Nephron progenitor cell (in vitro differentiated cells): ENCODE results near the gene SLC35F3.

Experiments
- DNase-seq: peaks from one replicate; pipeline ENCODE4 v3.0.0; 2021
- H3K27ac Mint-ChIP-seq: 2 replicates; pipeline ENCODE4 v1.8.0; 2021; ENCODE audit warnings: mild to moderate bottlenecking, moderate library complexity, mixed read lengths
- H3K27me3 Mint-ChIP-seq: 2 replicates; pipeline ENCODE4 v1.8.0; 2021; ENCODE audit warnings: mild to moderate bottlenecking, low read depth, mixed read lengths; ENCODE audit not compliant: poor library complexity
- H3K36me3 Mint-ChIP-seq: 2 replicates; pipeline ENCODE4 v1.8.0; 2021; ENCODE audit warnings: low read depth, mixed read lengths
- H3K4me1 Mint-ChIP-seq: 2 replicates; pipeline ENCODE4 v1.8.0; 2021; ENCODE audit warnings: mixed read lengths
- H3K4me3 Mint-ChIP-seq: 2 replicates; pipeline ENCODE4 v1.8.0; 2021; ENCODE audit warnings: mild to moderate bottlenecking, moderate library complexity, mixed read lengths
- H3K9me3 Mint-ChIP-seq: 2 replicates; pipeline ENCODE4 v1.8.0; 2021; ENCODE audit warnings: mild to moderate bottlenecking, moderate library complexity, mixed read lengths
- TF ChIP-seq, protein P1 (sequence below): fragments of 200-600 bp; sonication (generic); IDR thresholded peaks from 2 replicates; pipeline ENCODE4 v1.5.0; 2021; ENCODE audit warnings: antibody characterized with exemption

SLC35F3 gene

DNA sequence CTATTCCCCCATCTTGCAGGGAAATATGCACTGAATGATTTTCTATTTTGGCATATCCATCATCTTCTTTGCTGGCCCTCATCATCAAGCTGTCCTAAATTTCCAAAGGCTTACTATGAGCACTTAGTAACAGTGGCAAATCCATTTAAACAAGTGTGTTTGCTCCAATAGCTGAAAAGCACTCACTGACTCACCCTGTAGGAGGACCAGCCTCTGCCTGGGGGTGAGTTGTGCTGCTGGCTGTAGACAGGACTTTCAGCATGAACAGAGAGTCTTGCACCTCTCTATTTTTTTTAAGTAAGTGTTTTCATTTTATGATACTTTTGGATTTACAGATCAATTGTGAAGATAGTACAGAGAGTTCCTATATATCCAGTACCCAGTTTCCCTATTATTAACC is 97.3 kb downstream of the SLC35F3 start:
- no peaks in the 10 kb centered on the region for H3K36me3 Mint-ChIP-seq
- DNase-seq = no peak
- H3K27me3 Mint-ChIP-seq = peaks cover under 1% of the 10 kb centered on the region
- no peak overlapping the region for H3K27ac Mint-ChIP-seq
- H3K9me3 Mint-ChIP-seq = no peaks in the 10 kb centered on the region
- TF ChIP-seq, protein P1, sequence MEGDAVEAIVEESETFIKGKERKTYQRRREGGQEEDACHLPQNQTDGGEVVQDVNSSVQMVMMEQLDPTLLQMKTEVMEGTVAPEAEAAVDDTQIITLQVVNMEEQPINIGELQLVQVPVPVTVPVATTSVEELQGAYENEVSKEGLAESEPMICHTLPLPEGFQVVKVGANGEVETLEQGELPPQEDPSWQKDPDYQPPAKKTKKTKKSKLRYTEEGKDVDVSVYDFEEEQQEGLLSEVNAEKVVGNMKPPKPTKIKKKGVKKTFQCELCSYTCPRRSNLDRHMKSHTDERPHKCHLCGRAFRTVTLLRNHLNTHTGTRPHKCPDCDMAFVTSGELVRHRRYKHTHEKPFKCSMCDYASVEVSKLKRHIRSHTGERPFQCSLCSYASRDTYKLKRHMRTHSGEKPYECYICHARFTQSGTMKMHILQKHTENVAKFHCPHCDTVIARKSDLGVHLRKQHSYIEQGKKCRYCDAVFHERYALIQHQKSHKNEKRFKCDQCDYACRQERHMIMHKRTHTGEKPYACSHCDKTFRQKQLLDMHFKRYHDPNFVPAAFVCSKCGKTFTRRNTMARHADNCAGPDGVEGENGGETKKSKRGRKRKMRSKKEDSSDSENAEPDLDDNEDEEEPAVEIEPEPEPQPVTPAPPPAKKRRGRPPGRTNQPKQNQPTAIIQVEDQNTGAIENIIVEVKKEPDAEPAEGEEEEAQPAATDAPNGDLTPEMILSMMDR = no peak
- H3K4me1 Mint-ChIP-seq = no peaks in the 10 kb centered on the region
- no peak overlapping the region for H3K4me3 Mint-ChIP-seq

DNA sequence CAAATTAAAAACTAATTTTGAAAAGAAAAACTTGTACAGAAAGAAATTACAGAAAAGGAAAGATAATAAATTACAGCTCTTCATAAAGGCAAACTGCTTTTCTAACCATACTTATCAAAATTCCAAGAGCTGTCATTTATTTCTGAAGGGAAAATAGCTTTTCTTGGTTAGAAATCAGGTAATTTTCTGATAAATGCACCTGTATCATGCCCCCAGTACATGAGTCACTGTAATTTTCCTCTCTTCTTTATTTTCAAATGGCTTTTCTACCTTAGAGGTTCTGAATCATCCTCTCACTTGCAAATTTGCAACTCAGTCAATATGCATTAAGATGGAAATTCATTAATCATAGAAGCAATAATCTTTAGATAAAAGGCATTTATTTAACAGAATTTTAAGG is 100.1 kb downstream of the SLC35F3 start:
- TF ChIP-seq, protein P1 = no peak
- Mint-ChIP-seq H3K27ac (no peak overlapping the region), H3K4me3 (no peak overlapping the region), H3K27me3 (peaks cover 7% of the 10 kb centered on the region), H3K36me3 (no peaks in the 10 kb centered on the region), H3K9me3 (peaks cover 9% of the 10 kb centered on the region), H3K4me1 (no peaks in the 10 kb centered on the region)
- no peak for DNase-seq

DNA sequence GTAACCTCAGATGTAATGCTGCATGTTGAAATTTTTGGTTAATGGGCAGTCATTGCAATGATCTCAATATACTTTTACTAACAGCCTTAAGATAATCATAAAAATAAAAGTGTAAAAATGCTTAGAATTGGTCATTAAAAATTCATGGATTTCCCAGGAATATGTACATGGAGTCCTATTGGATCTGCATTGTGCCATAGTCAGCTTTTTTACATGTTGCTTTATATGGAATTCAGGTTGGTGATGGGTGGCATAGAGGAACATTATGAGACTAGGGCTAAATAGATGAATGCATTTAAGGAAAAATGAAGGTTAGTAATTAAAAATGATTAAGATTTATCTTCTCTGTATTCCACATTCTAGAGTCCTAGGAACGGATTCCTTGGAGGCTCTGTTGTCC is 103.2 kb downstream of the SLC35F3 start:
- H3K27me3 Mint-ChIP-seq = peaks cover 7% of the 10 kb centered on the region

DNA sequence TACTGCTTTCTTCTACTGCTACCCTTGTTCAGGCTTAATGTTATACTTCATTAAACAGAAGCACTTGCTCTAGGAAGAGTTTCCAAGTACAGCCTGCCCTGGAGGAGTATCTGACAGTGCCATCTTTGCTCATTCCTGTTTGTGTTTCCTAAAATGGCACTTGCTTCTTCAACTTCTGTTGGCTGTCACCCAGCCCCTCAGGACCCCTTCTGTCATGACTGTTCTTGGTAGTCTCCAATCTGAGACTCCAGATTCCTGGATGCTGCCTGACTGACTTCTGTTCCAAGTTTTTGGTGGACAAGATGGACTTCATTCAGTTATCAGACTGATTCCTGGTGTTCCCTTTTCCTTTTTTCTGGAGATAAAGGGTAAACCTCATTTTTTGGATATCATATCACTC is 104.1 kb downstream of the SLC35F3 start:
- H3K9me3 Mint-ChIP-seq = peaks cover 10% of the 10 kb centered on the region
- H3K36me3 Mint-ChIP-seq = no peaks in the 10 kb centered on the region
- H3K4me1 Mint-ChIP-seq = no peaks in the 10 kb centered on the region
- no peak overlapping the region for H3K4me3 Mint-ChIP-seq
- no peak for DNase-seq
- TF ChIP-seq, protein P1 = no peak
- H3K27ac Mint-ChIP-seq = no peak overlapping the region
- H3K27me3 Mint-ChIP-seq = peaks cover 11% of the 10 kb centered on the region

More for the DNA sequence above, 103.2 kb downstream of the SLC35F3 start:
- H3K4me1 Mint-ChIP-seq = no peaks in the 10 kb centered on the region
- H3K27ac Mint-ChIP-seq = no peak overlapping the region
- TF ChIP-seq, protein P1 = no peak
- DNase-seq = no peak
- no peak overlapping the region for H3K4me3 Mint-ChIP-seq
- H3K9me3 Mint-ChIP-seq = peaks cover 10% of the 10 kb centered on the region
- H3K36me3 Mint-ChIP-seq = no peaks in the 10 kb centered on the region

DNA sequence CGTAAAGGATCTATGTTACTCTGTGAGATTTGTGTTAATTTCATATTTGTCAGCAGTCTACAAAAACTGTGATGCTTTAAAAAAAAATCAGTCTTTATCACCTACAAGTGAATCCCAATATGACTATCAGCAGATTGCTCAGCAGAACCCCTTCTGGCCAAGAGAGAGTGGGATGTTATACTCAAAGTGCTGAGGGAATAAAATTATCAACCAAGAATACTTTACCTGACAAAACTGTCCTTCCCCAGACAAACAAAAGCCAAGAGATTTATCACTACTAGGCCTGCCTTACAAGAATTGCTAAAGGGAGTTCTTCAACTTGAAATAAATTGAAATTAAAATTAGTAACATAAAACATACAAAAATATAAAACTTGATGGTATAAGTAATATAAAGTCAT is 105.2 kb downstream of the SLC35F3 start:
- DNase-seq = no peak
- no peaks in the 10 kb centered on the region for H3K36me3 Mint-ChIP-seq
- H3K9me3 Mint-ChIP-seq = peaks cover 10% of the 10 kb centered on the region
- no peak overlapping the region for H3K4me3 Mint-ChIP-seq
- H3K4me1 Mint-ChIP-seq = no peaks in the 10 kb centered on the region
- no peak overlapping the region for H3K27ac Mint-ChIP-seq
- peaks cover 11% of the 10 kb centered on the region for H3K27me3 Mint-ChIP-seq
- TF ChIP-seq, protein P1 = no peak

DNA sequence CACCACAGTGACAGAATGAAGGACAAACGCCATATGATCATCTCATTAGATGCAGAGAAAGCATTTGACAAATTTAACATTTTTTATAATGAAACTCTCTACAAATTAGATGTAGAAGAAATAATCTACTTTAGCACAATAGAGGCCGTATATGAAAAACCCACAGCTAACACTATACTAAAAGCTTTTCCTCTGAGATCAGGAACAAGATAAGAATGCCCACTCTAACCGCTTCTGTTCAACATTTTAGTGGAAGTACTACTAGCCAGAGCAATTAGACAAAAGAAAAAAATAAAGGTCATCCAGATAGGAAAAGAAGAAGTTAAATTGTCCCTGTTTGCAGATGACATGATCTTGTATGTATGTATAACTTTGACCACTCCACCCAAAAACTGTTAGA is 109.7 kb downstream of the SLC35F3 start:
- Mint-ChIP-seq H3K4me1 (no peaks in the 10 kb centered on the region), H3K36me3 (no peaks in the 10 kb centered on the region), H3K9me3 (peaks cover 5% of the 10 kb centered on the region), H3K27ac (no peak overlapping the region), H3K4me3 (no peak overlapping the region), H3K27me3 (peaks cover 13% of the 10 kb centered on the region)
- DNase-seq = no peak
- TF ChIP-seq, protein P1 = no peak
